ENCODE measurements around the gene RILP.

Gene RILP

GRCh38 chr17:1627182-1627981, 22.3 kb downstream of the RILP start:
- peak; percentile 76 for DNase-seq (ENCODE audit: low spot score)
- H3K4me3 ChIP-seq, result peak overlapping the region; percentile 82
- TF ChIP-seq CTCF (IDR thresholded peaks at IDR 0.05), result no peak
- peak overlapping the region; percentile 94 to 95 for H3K27ac ChIP-seq

GRCh38 chr17:1626333-1626732, 23.3 kb downstream of the RILP start:
- H3K4me3 ChIP-seq, result peak overlapping the region; percentile 82
- TF ChIP-seq CTCF (IDR thresholded peaks at IDR 0.05), result no peak
- H3K27ac ChIP-seq, result peak overlapping the region in 1 of 2 donors; percentile 94
- no peak for DNase-seq (ENCODE audit: low spot score)

GRCh38 chr17:1625581-1625980, 24.1 kb downstream of the RILP start:
- TF ChIP-seq CTCF (IDR thresholded peaks at IDR 0.05), result no peak
- H3K4me3 ChIP-seq, result no peak overlapping the region
- no peak overlapping the region for H3K27ac ChIP-seq
- no peak for DNase-seq (ENCODE audit: low spot score)

GRCh38 chr17:1625053-1625452, 24.6 kb downstream of the RILP start:
- no peak for TF ChIP-seq CTCF (IDR thresholded peaks at IDR 0.05)
- H3K27ac ChIP-seq, result no peak overlapping the region
- no peak overlapping the region for H3K4me3 ChIP-seq
- no peak for DNase-seq (ENCODE audit: low spot score)

- Histone ChIP-seq H3K4me3 (no peak overlapping the region), H3K27ac (no peak overlapping the region)
- DNase-seq (ENCODE audit: low spot score), result no peak
- no peak for TF ChIP-seq CTCF (IDR thresholded peaks at IDR 0.05)
These were observed 25.0 kb downstream of the RILP start for GRCh38 chr17:1624650-1625049.

GRCh38 chr17:1623057-1623630, 26.5 kb downstream of the RILP start:
- DNase-seq (ENCODE audit: low spot score), result no peak
- Histone ChIP-seq H3K4me3 (no peak overlapping the region), H3K27ac (no peak overlapping the region)
- TF ChIP-seq CTCF (IDR thresholded peaks at IDR 0.05), result no peak
